GM21529 (cell line): ENCODE data around the gene RAB40B.

ENCODE experiments used
- ATAC-seq: cut with Tn5 transposase; IDR thresholded peaks from one replicate; pipeline ENCODE4 v1.9.1; 2021; ENCODE audit not compliant: unreplicated experiment

Gene RAB40B

GRCh38 chr17:82692268-82692667 is 6.2 kb downstream of the RAB40B start:
- no peak for ATAC-seq

- no peak for ATAC-seq
Measured at GRCh38 chr17:82691714-82692113, 6.8 kb downstream of the RAB40B start.

GRCh38 chr17:82690786-82691489 is 7.6 kb downstream of the RAB40B start:
- ATAC-seq: no peak

GRCh38 chr17:82689077-82689476 is 9.4 kb downstream of the RAB40B start:
- no peak for ATAC-seq

- ATAC-seq: no peak
Measured at GRCh38 chr17:82687871-82688270, 10.6 kb downstream of the RAB40B start.

GRCh38 chr17:82687375-82687861 is 11.1 kb downstream of the RAB40B start:
- ATAC-seq: no peak

- no peak for ATAC-seq
Measured at GRCh38 chr17:82686366-82687324, 11.9 kb downstream of the RAB40B start.

GRCh38 chr17:82685291-82685690 is 13.2 kb downstream of the RAB40B start:
- no peak for ATAC-seq

GRCh38 chr17:82684228-82684841 is 14.2 kb downstream of the RAB40B start:
- no peak for ATAC-seq

- ATAC-seq: no peak
Measured at GRCh38 chr17:82683534-82683933, 15.0 kb downstream of the RAB40B start.

- no peak for ATAC-seq
Measured at GRCh38 chr17:82681547-82681946, 17.0 kb downstream of the RAB40B start.

- no peak for ATAC-seq
Measured at GRCh38 chr17:82679586-82680465, 18.7 kb downstream of the RAB40B start.

- no peak for ATAC-seq
Measured at GRCh38 chr17:82678265-82678891, 20.1 kb downstream of the RAB40B start.

- ATAC-seq: no peak
Measured at GRCh38 chr17:82677353-82677925, 21.1 kb downstream of the RAB40B start.

GRCh38 chr17:82675476-82676245 is 22.8 kb downstream of the RAB40B start:
- no peak for ATAC-seq

- no peak for ATAC-seq
Measured at GRCh38 chr17:82674656-82675475, 23.6 kb downstream of the RAB40B start.

- ATAC-seq: no peak
Measured at GRCh38 chr17:82670661-82671450, 27.6 kb downstream of the RAB40B start.
